Peyer's patch (tissue), 4 donors: ENCODE data around the gene ABHD10.

Experiments used
- POLR2A ChIP-seq, 2 donors: fragments of 450-650 bp; IDR thresholded peaks; one replicate each; pipeline ENCODE4 v1.5.1; 2017; ENCODE audit warnings: antibody characterized with exemption in 2 of 2, mild to moderate bottlenecking in 2 of 2, moderate library complexity in 2 of 2
- TF ChIP-seq, protein P1 (sequence below), 6 experiments: fragments of 450-650 bp in 4 of 6; fragments of 200-600 bp in 2 of 6; sonication (generic) in 1 of 6; IDR thresholded peaks; one replicate each; pipeline ENCODE4 v1.5.1; 2017 to 2019; ENCODE audit warnings: antibody characterized with exemption in 6 of 6, mild to moderate bottlenecking in 3 of 6, moderate library complexity in 1 of 6

DNA sequence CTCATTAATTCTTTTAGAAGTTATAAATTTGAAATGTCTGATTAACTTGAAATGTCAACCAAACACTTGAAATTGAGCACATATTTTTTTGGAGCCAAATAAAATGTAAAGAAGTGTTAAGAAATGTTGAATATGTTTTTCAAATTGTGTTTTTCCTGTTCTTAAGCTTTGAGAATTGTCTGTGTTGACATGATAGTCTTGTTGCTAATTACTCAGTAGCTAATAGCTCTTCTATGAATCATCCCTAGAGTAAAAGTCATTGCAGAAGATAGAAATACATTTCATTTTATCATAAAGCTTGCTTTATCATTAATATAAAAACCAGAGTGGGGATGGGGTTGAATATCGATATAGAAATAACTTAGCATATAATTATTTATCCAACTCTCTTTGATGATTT is 41.9 kb upstream of the ABHD10 start:
- no peak for TF ChIP-seq POLR2A (IDR thresholded peaks at IDR 0.05)
- TF ChIP-seq, protein P1, sequence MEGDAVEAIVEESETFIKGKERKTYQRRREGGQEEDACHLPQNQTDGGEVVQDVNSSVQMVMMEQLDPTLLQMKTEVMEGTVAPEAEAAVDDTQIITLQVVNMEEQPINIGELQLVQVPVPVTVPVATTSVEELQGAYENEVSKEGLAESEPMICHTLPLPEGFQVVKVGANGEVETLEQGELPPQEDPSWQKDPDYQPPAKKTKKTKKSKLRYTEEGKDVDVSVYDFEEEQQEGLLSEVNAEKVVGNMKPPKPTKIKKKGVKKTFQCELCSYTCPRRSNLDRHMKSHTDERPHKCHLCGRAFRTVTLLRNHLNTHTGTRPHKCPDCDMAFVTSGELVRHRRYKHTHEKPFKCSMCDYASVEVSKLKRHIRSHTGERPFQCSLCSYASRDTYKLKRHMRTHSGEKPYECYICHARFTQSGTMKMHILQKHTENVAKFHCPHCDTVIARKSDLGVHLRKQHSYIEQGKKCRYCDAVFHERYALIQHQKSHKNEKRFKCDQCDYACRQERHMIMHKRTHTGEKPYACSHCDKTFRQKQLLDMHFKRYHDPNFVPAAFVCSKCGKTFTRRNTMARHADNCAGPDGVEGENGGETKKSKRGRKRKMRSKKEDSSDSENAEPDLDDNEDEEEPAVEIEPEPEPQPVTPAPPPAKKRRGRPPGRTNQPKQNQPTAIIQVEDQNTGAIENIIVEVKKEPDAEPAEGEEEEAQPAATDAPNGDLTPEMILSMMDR (IDR thresholded peaks at IDR 0.05), result no peak
